HEK293 (cell line): ENCODE results near the gene PPFIA4.
"Not testable (repeated sequence)": the region's sequence is repeated elsewhere in the genome, so short reads cannot be mapped to it uniquely, and the experiment has no call there.

ENCODE experiments used
- CTCF ChIA-PET: fragments of 350-600 bp; formaldehyde crosslinking; extraction: SDS; loops from one replicate; lab custom pipeline; 2021; ENCODE audit warnings: antibody characterized with exemption; lab: Yijun Ruan, JAX
- POLR2A ChIA-PET: fragments of 300-600 bp; formaldehyde crosslinking; extraction: SDS; loops from one replicate; lab custom pipeline; 2020; ENCODE audit warnings: antibody characterized with exemption, inconsistent platforms; lab: Yijun Ruan, JAX
- H3K27ac ChIP-seq: fragments of 200-500 bp; sonication (Bioruptor generic); 2 replicates; pipeline ENCODE4 v1.5.1; 2014; ENCODE audit warnings: low read depth, low read length, control low read depth, inconsistent platforms; ENCODE audit errors: extremely low read depth
- H3K36me3 ChIP-seq, 2 experiments: fragments of 200-500 bp in 1 of 2; sonication (Bioruptor generic) in 1 of 2; 1 replicate in 1 of 2; 2 replicates in 1 of 2; pipeline ENCODE4 v1.5.1; 2014 to 2017; ENCODE audit warnings: inconsistent platforms in 2 of 2, low read length in 2 of 2; ENCODE audit not compliant: control insufficient read depth in 2 of 2, insufficient read depth in 1 of 2
- H3K4me1 ChIP-seq: fragments of 200-500 bp; sonication (Bioruptor generic); 2 replicates; pipeline ENCODE4 v1.5.1; 2014; ENCODE audit warnings: mild to moderate bottlenecking, low read length, inconsistent platforms; ENCODE audit not compliant: control insufficient read depth, insufficient read depth
- H3K4me3 ChIP-seq: 2 replicates; pipeline ENCODE4 v1.5.1; 2011; ENCODE audit warnings: low read depth, mild to moderate bottlenecking, control low read depth, low read length, moderate library complexity
- H3K9me3 ChIP-seq: fragments of 200-500 bp; sonication (Bioruptor generic); 2 replicates; pipeline ENCODE4 v1.5.1; 2014; ENCODE audit warnings: low read depth, low read length, inconsistent platforms; ENCODE audit not compliant: control insufficient read depth, insufficient read depth
- EGR2 ChIP-seq: fragments of 450-650 bp; formaldehyde crosslinking; IDR thresholded peaks from 2 replicates; pipeline ENCODE4 v1.5.1; 2016; ENCODE audit warnings: low read depth, missing biosample characterization, missing genetic modification characterization
- GLIS2 ChIP-seq: fragments of 450-650 bp; formaldehyde crosslinking; IDR thresholded peaks from 2 replicates; pipeline ENCODE4 v1.5.1; 2016; ENCODE audit warnings: missing biosample characterization, missing genetic modification characterization
- REST ChIP-seq: fragments of 450-650 bp; formaldehyde crosslinking; IDR thresholded peaks from 2 replicates; pipeline ENCODE4 v1.5.1; 2016; ENCODE audit warnings: missing biosample characterization, missing genetic modification characterization
- SP2 ChIP-seq: fragments of 450-650 bp; formaldehyde crosslinking; IDR thresholded peaks from 2 replicates; pipeline ENCODE4 v1.5.1; 2016; ENCODE audit warnings: missing biosample characterization, missing genetic modification characterization
- ZBTB11 ChIP-seq: fragments of 450-650 bp; formaldehyde crosslinking; conservative IDR thresholded peaks from 2 replicates; pipeline ENCODE4 v1.5.1; 2016; ENCODE audit warnings: low read depth, missing biosample characterization, missing genetic modification characterization
- ZBTB26 ChIP-seq: fragments of 450-650 bp; formaldehyde crosslinking; optimal IDR thresholded peaks from 2 replicates; pipeline ENCODE3; 2016; ENCODE audit warnings: missing biosample characterization, mild to moderate bottlenecking, missing genetic modification characterization
- ZFHX2 ChIP-seq: fragments of 450-650 bp; formaldehyde crosslinking; conservative IDR thresholded peaks from 2 replicates; pipeline ENCODE4 v1.5.1; 2016; ENCODE audit warnings: missing biosample characterization, missing genetic modification characterization
- ZIC2 ChIP-seq: fragments of 450-650 bp; formaldehyde crosslinking; IDR thresholded peaks from 2 replicates; pipeline ENCODE4 v1.5.1; 2016; ENCODE audit warnings: missing biosample characterization, missing genetic modification characterization
- ZNF121 ChIP-seq: fragments of 450-650 bp; formaldehyde crosslinking; IDR thresholded peaks from 2 replicates; pipeline ENCODE4 v1.5.1; 2016; ENCODE audit warnings: missing biosample characterization, missing genetic modification characterization
- ZNF335 ChIP-seq: fragments of 450-650 bp; formaldehyde crosslinking; conservative IDR thresholded peaks from 2 replicates; pipeline ENCODE4 v1.5.1; 2016; ENCODE audit warnings: missing biosample characterization, missing genetic modification characterization
- ZNF366 ChIP-seq: fragments of 450-650 bp; formaldehyde crosslinking; conservative IDR thresholded peaks from 2 replicates; pipeline ENCODE4 v1.5.1; 2016; ENCODE audit warnings: missing biosample characterization, missing genetic modification characterization
- ZNF623 ChIP-seq: fragments of 450-650 bp; formaldehyde crosslinking; IDR thresholded peaks from 2 replicates; pipeline ENCODE4 v1.5.1; 2016; ENCODE audit warnings: missing biosample characterization, missing genetic modification characterization
- ZNF629 ChIP-seq: fragments of 450-650 bp; formaldehyde crosslinking; IDR thresholded peaks from 2 replicates; pipeline ENCODE4 v1.5.1; 2017; ENCODE audit warnings: missing biosample characterization, missing genetic modification characterization

PPFIA4 gene

GRCh38 chr1:203022855-203023254 is 3.4 kb upstream of the PPFIA4 start:
- ChIA-PET POLR2A (interaction anchor here (1.0 kb wide), 1 partner anchor 16 kb away, joined by 3 read pairs; no protein-coding TSS in a partner anchor), CTCF (interaction anchor here (0.7 to 2.8 kb wide), 4 partner anchors 11 to 841 kb away, joined by 3 to 18 read pairs (median 4); no protein-coding TSS in a partner anchor)
- H3K36me3 ChIP-seq: peaks cover 31 to 67% of the 10 kb centered on the region in 2 experiments
- H3K4me3 ChIP-seq, H3K27ac ChIP-seq, H3K9me3 ChIP-seq, H3K4me1 ChIP-seq: not testable (repeated sequence)
- peak; percentile 37; the same call in 1 of the 2 replicates for TF ChIP-seq REST (tag by site-specific recombination)

- CTCF ChIA-PET: interaction anchor here (0.5 to 23.3 kb wide), 6 partner anchors 12 to 241 kb away, joined by 3 to 526 read pairs (median 6); no protein-coding TSS in a partner anchor
- H3K36me3 ChIP-seq: peaks cover 20 to 42% of the 10 kb centered on the region in 2 experiments
- H3K4me3 ChIP-seq: no peak overlapping the region
- H3K9me3 ChIP-seq: no peaks in the 10 kb centered on the region
- POLR2A ChIA-PET: interaction anchor here (0.6 to 1.6 kb wide), 7 partner anchors 10 to 243 kb away, joined by 3 to 11 read pairs (median 4); partner anchors contain the start of gene TMEM183A
- no peak overlapping the region for H3K27ac ChIP-seq
- no peaks in the 10 kb centered on the region for H3K4me1 ChIP-seq
- TF ChIP-seq ZBTB11 (tag by site-specific recombination) (no peak), ZNF629 (tag by site-specific recombination) (no peak), ZNF121 (tag by site-specific recombination) (no peak)
These were observed 633 bp upstream of the PPFIA4 start for GRCh38 chr1:203025686-203026030.

- ChIA-PET CTCF (interaction anchor here (0.7 to 23.3 kb wide), 6 partner anchors 9 to 240 kb away, joined by 3 to 526 read pairs (median 3); partner anchors contain the start of gene CHI3L1), POLR2A (interaction anchor here (0.8 to 1.6 kb wide), 5 partner anchors 8 to 20 kb away, joined by 3 to 11 read pairs (median 4); partner anchors contain the start of gene TMEM183A)
- Histone ChIP-seq H3K27ac (no peak overlapping the region; the same call in 1 of the 2 replicates), H3K4me3 (peak overlapping the region; percentile 56), H3K9me3 (no peaks in the 10 kb centered on the region), H3K4me1 (no peaks in the 10 kb centered on the region), H3K36me3 (peaks cover 8 to 29% of the 10 kb centered on the region in 2 experiments)
- TF ChIP-seq ZNF335 (no peak), SP2 (tag by site-specific recombination) (0 out of 2 replicates have a peak, but pooled peaks have one; percentile 9), GLIS2 (tag by site-specific recombination) (peak; percentile 16; the same call in 1 of the 2 replicates), EGR2 (tag by site-specific recombination) (peak; percentile 37; the same call in 1 of the 2 replicates), ZNF366 (tag by site-specific recombination) (no peak), ZFHX2 (peak; percentile 42; the same call in 1 of the 2 replicates), ZNF623 (tag by site-specific recombination) (no peak), ZIC2 (tag by site-specific recombination) (0 out of 2 replicates have a peak, but pooled peaks have one; percentile 7), ZBTB26 (tag by site-specific recombination) (peak; percentile 5)
These were observed 674 bp downstream of the PPFIA4 start for GRCh38 chr1:203026666-203027663.
